EH (cell line): ENCODE measurements around the gene NDUFB1.
A peak's percentile ranks its signal among the peaks of the same experiment; 100 is the strongest.

Source experiments
- DNase-seq: peaks from one replicate; pipeline ENCODE4 v3.0.0-alpha.2; 2015; ENCODE audit warnings: low read depth

Gene NDUFB1

DNA sequence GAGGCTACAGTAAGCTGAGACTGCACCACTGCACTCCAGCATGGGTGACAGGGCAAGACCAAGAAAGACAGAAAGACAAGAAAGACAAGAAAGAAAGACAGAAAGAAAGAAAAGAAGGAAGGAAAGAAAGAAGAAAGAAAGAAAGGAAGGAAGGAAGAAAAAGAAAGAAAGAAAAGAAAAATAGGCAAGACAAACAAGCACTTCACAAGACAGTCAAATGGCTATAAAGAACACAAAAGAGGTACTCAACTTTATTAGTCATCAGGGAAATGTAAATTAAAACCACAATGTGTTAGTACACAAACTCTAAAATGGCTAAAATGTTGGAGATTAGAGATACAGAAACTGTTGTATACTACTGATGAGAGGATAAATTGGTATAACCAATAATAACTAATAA, 21.7 kb downstream of the NDUFB1 start:
- DNase-seq: no peak

DNA sequence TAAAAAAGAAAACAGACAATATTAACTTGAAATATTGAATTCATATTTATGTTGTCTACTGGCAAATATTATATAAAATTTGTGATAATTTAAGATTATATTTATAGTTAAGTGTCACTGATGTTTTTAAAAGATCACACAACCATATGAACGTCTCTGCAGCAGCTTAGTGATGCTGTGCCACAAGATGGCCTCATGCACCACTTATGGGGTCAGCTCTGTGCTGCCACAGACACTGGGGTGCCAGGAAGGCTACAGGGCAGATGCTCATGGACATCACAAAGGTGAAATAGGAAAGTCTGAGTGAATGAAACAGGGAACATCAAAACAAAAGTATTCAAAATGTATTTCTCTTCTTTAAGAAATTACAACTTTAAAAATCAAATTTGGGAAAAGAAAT, 28.2 kb downstream of the NDUFB1 start:
- DNase-seq: peak; percentile 27

DNA sequence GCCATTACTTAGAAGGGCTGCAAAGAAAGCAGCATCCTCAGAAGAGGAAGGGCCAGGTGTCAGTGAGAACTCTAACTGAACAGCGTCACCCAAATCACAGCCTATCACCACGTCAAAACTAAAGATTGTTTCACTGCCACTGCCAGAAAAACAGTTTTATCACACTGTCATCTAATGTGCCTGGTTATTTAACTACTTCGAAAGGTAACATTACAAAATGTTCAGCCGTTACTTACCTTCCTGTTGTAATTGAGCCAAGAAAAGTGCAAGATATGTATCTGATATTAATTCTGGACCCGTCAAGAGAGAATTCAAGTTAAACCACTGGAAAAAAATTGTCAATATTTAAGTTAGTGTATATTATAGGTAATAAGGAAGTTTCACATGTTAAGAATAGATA, 33.0 kb downstream of the NDUFB1 start:
- DNase-seq: no peak

DNA sequence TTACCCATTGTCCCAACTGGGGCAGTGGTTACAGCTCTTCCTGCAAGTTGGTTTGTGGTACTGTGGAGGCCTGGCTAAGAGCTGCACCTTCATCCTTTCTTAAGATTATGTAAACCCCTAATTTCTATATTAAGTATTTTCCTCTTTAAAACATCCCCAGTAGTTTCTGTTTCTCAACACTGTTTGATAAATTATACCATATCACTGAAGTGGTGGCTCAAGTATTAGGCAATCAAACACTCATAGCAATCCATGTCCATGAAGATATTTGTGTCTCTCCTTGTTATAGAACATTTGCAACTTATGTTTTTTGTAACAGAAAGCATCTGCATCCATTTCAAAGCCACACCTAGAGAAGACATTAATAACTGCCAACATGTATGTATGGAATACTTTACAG, 47.0 kb downstream of the NDUFB1 start:
- DNase-seq: no peak
